Cardiac muscle cell (in vitro differentiated cells and primary cell): Measurements from ENCODE around the gene SWAP70. TPM values are rescaled to one million over a fixed set of nuclear protein-coding genes. Genes with fewer than 3 reads are reported as not detected.
A peak's percentile ranks its signal among the peaks of the same experiment; 100 is the strongest.

Experiments
- DNase-seq, 2 donors: peaks; one replicate each; pipeline versions ENCODE4 v3.0.0 to v3.0.0-alpha.2; 2010 to 2017; ENCODE audit warnings: low read depth in 1 of 2, low spot score in 1 of 2
- H3K27ac ChIP-seq: fragments of 200-600 bp; sonication (generic); 2 replicates; pipeline ENCODE4 v1.5.1; 2016
- H3K27me3 ChIP-seq: fragments of 200-600 bp; sonication (generic); 2 replicates; pipeline ENCODE4 v1.6.0; 2016; ENCODE audit warnings: control low read depth
- H3K36me3 ChIP-seq: fragments of 200-600 bp; sonication (generic); 2 replicates; pipeline ENCODE4 v1.5.1; 2016; ENCODE audit warnings: control low read depth
- H3K4me1 ChIP-seq: fragments of 200-600 bp; sonication (generic); 2 replicates; pipeline ENCODE4 v1.8.1; 2017; ENCODE audit warnings: low read depth, mild to moderate bottlenecking, mixed run types
- H3K4me3 ChIP-seq: fragments of 200-600 bp; sonication (generic); 2 replicates; pipeline ENCODE4 v1.5.1; 2016; ENCODE audit warnings: mild to moderate bottlenecking
- H3K9me3 ChIP-seq: fragments of 200-600 bp; sonication (generic); 2 replicates; pipeline ENCODE4 v1.5.1; 2017; ENCODE audit warnings: low read depth, mild to moderate bottlenecking, control low read depth
- CTCF ChIP-seq: IDR thresholded peaks from 2 replicates; pipeline ENCODE4 v1.5.1; 2012; ENCODE audit warnings: low read depth, mild to moderate bottlenecking, low read length
- polyA plus RNA-seq: library from polyadenylated mRNA; unstranded; fragments of >200 nt; fragmentation: Nextera tagmentation; extraction: Ambion mirVana; gene quantifications from 2 replicates; pipeline ENCODE4 v1.2.1, GENCODE V29; 2016
- total RNA-seq: library from RNA; depleted of rRNA; stranded (reverse); fragments of >200 nt; gene quantifications from 2 replicates; pipeline ENCODE4 v1.2.3, GENCODE V29; 2016

The SWAP70 gene
- total and polyA plus RNA-seq, 2 experiments from 2014 or later: 10.9 to 11.1 TPM

GRCh38 chr11:9758637-9759518, 95.0 kb downstream of the SWAP70 start:
- peak overlapping the region; percentile 68 for H3K27ac ChIP-seq
- peak; percentile 36 for TF ChIP-seq CTCF

GRCh38 chr11:9759519-9760192, 95.8 kb downstream of the SWAP70 start:
- H3K27ac ChIP-seq: peak overlapping the region; percentile 68
- no peak for TF ChIP-seq CTCF
- H3K9me3 ChIP-seq: no peaks in the 10 kb centered on the region
- no peaks in the 10 kb centered on the region for H3K36me3 ChIP-seq
- no peak overlapping the region for H3K4me3 ChIP-seq
- no peaks in the 10 kb centered on the region for H3K27me3 ChIP-seq
- peaks cover 34% of the 10 kb centered on the region for H3K4me1 ChIP-seq
- peak in 1 of 2 donors; percentile 97 for DNase-seq

More at GRCh38 chr11:9758637-9759518, 95.0 kb downstream of the SWAP70 start:
- Histone ChIP-seq H3K36me3 (no peaks in the 10 kb centered on the region), H3K9me3 (no peaks in the 10 kb centered on the region), H3K4me3 (peak overlapping the region; percentile 16), H3K27me3 (no peaks in the 10 kb centered on the region), H3K4me1 (peaks cover 28% of the 10 kb centered on the region)
- DNase-seq: peak; percentile 90 to 92

- Histone ChIP-seq H3K4me1 (peaks cover 39% of the 10 kb centered on the region), H3K27ac (peak overlapping the region; percentile 68), H3K4me3 (no peak overlapping the region), H3K27me3 (no peaks in the 10 kb centered on the region), H3K9me3 (no peaks in the 10 kb centered on the region), H3K36me3 (no peaks in the 10 kb centered on the region)
- peak in 1 of 2 donors; percentile 97 for DNase-seq
- no peak for TF ChIP-seq CTCF
Observed at GRCh38 chr11:9760193-9760575, 96.3 kb downstream of the SWAP70 start.

- peaks cover 44% of the 10 kb centered on the region for H3K4me1 ChIP-seq
- no peak for DNase-seq
- H3K9me3 ChIP-seq: no peaks in the 10 kb centered on the region
- TF ChIP-seq CTCF: no peak
- no peak overlapping the region for H3K27ac ChIP-seq
- no peaks in the 10 kb centered on the region for H3K36me3 ChIP-seq
- no peaks in the 10 kb centered on the region for H3K27me3 ChIP-seq
- H3K4me3 ChIP-seq: no peak overlapping the region
Observed at GRCh38 chr11:9761441-9761945, 97.6 kb downstream of the SWAP70 start.

- no peaks in the 10 kb centered on the region for H3K36me3 ChIP-seq
- H3K4me3 ChIP-seq: no peak overlapping the region
- H3K9me3 ChIP-seq: no peaks in the 10 kb centered on the region
- H3K4me1 ChIP-seq: peaks cover 38% of the 10 kb centered on the region
- TF ChIP-seq CTCF: no peak
- no peak for DNase-seq
- no peaks in the 10 kb centered on the region for H3K27me3 ChIP-seq
- no peak overlapping the region for H3K27ac ChIP-seq
Observed at GRCh38 chr11:9762531-9762930, 98.7 kb downstream of the SWAP70 start.
